ENCODE results near the gene FSTL4. TPM values are rescaled to one million over a fixed set of nuclear protein-coding genes. Genes with fewer than 3 reads are reported as not detected.

Gene FSTL4
- total RNA-seq, 4 donors from 2014 or later, result 5.1 to 8.3 (median 6.0) TPM

GRCh38 chr5:133652951-133653759 lies 40.8 kb upstream of the FSTL4 start:
- intact Hi-C loops (cut with DNase I; ENCODE audit: low total_unique reads), result no loop called here
- no peak overlapping the region for H3K4me3 ChIP-seq (ENCODE audit: low read depth, poor library complexity, severe bottlenecking)
- WGBS, 2 donors, result 41 to 43% methylated on average over 9 of the region's 9 CpGs

DNA sequence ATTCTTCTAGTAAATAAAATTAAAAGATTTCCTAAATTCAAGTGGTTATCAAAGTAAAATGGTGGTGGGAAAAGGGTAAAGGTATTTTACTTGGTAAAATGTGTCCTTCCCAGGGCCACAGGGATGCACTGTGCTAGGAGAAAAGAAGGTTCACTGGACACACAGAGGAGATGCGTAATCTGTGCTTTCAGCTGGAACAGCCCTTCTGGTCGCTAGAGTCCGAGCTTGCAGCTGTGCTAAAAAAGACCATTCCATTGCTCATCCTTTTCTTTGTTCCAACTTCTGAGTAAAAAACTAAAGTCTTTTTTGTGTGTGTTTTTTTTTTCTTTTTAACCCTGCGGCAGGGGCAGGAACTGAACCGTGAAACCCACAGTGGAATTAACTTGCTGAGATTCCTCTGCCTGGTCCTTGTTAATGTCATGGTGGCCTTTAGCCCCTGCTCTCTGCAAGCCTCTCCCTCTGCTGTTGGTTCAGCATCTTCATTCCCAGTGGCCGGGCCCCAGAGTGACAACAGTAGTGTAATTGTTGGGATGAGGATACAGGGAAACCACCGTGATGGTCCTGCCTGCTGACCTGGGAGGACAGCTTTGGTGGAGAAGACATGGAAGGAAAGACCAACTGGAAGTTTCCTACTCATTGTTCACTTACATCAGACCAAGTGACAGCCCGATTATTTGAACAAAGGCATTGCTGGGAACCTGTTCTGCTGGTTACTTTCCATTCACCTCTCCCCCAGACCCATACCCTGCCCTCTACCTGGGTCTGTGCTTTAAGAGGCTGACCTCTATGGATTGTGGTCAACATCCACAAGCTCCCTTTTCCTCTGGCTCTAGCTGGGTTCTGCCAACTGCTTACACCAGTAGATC lies 31.9 kb upstream of the FSTL4 start:
- DNase-seq (ENCODE audit: low spot score in 2 of 2), result no peak

More at GRCh38 chr5:133652951-133653759, 40.8 kb upstream of the FSTL4 start:
- TF ChIP-seq, protein P1, sequence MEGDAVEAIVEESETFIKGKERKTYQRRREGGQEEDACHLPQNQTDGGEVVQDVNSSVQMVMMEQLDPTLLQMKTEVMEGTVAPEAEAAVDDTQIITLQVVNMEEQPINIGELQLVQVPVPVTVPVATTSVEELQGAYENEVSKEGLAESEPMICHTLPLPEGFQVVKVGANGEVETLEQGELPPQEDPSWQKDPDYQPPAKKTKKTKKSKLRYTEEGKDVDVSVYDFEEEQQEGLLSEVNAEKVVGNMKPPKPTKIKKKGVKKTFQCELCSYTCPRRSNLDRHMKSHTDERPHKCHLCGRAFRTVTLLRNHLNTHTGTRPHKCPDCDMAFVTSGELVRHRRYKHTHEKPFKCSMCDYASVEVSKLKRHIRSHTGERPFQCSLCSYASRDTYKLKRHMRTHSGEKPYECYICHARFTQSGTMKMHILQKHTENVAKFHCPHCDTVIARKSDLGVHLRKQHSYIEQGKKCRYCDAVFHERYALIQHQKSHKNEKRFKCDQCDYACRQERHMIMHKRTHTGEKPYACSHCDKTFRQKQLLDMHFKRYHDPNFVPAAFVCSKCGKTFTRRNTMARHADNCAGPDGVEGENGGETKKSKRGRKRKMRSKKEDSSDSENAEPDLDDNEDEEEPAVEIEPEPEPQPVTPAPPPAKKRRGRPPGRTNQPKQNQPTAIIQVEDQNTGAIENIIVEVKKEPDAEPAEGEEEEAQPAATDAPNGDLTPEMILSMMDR (IDR thresholded peaks at IDR 0.05), result no peak
- no peak for TF ChIP-seq POLR2A (IDR thresholded peaks at IDR 0.05)
- DNase-seq (ENCODE audit: low spot score in 2 of 2), result no peak

GRCh38 chr5:133643365-133643764 lies 31.0 kb upstream of the FSTL4 start:
- intact Hi-C loops (cut with DNase I; ENCODE audit: low total_unique reads), result no loop called here
- TF ChIP-seq, protein P1 (IDR thresholded peaks at IDR 0.05), result no peak
- TF ChIP-seq POLR2A (IDR thresholded peaks at IDR 0.05), result no peak
- H3K4me3 ChIP-seq (ENCODE audit: low read depth, poor library complexity, severe bottlenecking), result no peak overlapping the region
- 86 to 89% methylated on average over 4 of the region's 4 CpGs for WGBS, 2 donors
- DNase-seq (ENCODE audit: low spot score in 2 of 2), result no peak

More for the DNA sequence above, 31.9 kb upstream of the FSTL4 start:
- no peak overlapping the region for H3K4me3 ChIP-seq (ENCODE audit: low read depth, poor library complexity, severe bottlenecking)
- WGBS, 2 donors, result 85 to 86% methylated on average over 8 of the region's 8 CpGs
- intact Hi-C loops (cut with DNase I; ENCODE audit: low total_unique reads), result no loop called here
- TF ChIP-seq, protein P1 (IDR thresholded peaks at IDR 0.05), result no peak
- no peak for TF ChIP-seq POLR2A (IDR thresholded peaks at IDR 0.05)

GRCh38 chr5:133642153-133642722 lies 29.9 kb upstream of the FSTL4 start:
- DNase-seq (ENCODE audit: low spot score in 2 of 2), result no peak
- intact Hi-C loops (cut with DNase I; ENCODE audit: low total_unique reads), result no loop called here
- 74 to 78% methylated on average over 2 of the region's 2 CpGs for WGBS, 2 donors
- TF ChIP-seq POLR2A (IDR thresholded peaks at IDR 0.05), result no peak
- TF ChIP-seq, protein P1 (IDR thresholded peaks at IDR 0.05), result no peak
- no peak overlapping the region for H3K4me3 ChIP-seq (ENCODE audit: low read depth, poor library complexity, severe bottlenecking)

DNA sequence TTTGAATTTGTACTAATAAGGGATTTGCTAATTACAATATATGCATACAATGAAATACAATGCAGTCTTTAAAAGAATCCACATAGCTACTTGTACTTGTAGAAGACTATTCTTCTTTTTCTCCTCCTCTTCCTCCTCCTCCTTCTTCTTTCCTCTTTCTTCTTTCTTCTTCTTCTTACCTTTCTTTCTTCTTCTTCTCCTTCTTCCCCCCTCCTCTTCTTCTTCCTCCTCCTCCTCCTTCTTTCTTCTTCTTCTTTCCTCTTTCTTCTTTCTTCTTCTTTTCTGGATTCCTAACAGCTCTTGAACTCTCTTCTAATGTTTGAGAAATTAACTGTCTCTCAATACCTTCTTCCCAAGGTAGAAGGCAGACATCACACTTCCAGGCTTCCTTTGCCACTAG lies 29.3 kb upstream of the FSTL4 start:
- intact Hi-C loops (cut with DNase I; ENCODE audit: low total_unique reads), result no loop called here
- DNase-seq (ENCODE audit: low spot score in 2 of 2), result no peak
- TF ChIP-seq, protein P1 (IDR thresholded peaks at IDR 0.05), result no peak
- TF ChIP-seq POLR2A (IDR thresholded peaks at IDR 0.05), result no peak
- no peak overlapping the region for H3K4me3 ChIP-seq (ENCODE audit: low read depth, poor library complexity, severe bottlenecking)

Measured in lower leg skin (tissue), 4 donors.